ENCODE measurements around the gene ZNF385B.
A peak's percentile ranks its signal among the peaks of the same experiment; 100 is the strongest.
"Not testable (repeated sequence)": the region's sequence is repeated elsewhere in the genome, so short reads cannot be mapped to it uniquely, and the experiment has no call there.

ZNF385B gene

DNA sequence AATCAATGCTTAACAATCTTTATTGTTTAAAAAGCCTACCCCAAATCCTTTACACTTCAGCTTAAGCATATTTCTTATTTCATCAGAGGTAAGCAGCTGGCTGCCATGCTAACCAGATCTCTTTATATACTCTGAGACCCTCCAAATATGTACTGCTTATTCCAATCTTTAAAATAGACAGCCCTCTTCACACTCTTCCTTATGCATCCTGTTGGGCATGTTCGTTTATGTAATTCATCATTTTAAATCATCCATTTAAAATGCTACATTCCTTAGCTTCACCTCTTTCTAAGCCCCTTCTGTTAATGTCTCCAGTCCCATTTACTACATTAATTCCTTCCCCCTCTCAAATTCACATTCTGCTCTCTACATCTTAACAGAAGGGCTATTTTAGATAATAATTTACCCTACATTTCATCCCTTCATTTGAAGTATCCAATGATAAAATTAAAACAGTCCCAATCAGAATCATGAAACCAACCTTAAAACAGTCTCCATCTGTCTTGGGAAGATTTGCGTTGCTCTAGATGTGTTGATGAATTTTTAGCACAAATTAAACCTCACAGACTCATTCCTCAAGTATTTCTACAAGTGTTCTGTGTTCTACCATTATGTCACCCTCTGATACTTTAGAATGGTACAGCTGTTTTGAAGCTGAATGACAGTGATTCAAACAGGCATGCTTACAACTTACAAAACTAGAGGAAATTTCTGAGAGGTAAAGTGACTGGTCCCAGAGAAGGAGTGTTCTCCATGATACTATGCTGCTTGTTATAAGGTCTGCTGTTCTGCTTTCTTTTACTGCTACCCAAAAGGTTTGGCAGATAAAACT lies 59.1 kb downstream of the ZNF385B start:
- DNase-seq (ENCODE audit: low spot score) = no peak

DNA sequence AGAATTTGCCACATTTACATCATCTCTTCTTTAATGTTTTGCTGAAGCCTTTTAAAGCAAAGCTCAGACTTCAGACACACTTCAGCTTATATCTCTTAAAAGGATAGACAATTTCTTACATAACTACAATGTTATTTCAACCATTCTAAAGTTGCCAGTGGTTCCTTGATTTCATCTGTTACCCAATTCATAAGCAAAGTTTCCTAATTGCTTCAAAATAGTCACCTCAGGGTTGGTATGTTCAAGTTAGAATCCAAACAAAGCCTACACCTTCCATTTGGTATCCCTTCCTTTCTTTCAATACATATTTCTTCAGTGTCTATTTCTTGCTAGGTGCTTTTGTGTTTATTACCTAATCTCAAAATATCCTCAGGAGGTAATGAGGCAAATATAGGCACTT lies 60.6 kb downstream of the ZNF385B start:
- no peak for DNase-seq (ENCODE audit: low spot score)

DNA sequence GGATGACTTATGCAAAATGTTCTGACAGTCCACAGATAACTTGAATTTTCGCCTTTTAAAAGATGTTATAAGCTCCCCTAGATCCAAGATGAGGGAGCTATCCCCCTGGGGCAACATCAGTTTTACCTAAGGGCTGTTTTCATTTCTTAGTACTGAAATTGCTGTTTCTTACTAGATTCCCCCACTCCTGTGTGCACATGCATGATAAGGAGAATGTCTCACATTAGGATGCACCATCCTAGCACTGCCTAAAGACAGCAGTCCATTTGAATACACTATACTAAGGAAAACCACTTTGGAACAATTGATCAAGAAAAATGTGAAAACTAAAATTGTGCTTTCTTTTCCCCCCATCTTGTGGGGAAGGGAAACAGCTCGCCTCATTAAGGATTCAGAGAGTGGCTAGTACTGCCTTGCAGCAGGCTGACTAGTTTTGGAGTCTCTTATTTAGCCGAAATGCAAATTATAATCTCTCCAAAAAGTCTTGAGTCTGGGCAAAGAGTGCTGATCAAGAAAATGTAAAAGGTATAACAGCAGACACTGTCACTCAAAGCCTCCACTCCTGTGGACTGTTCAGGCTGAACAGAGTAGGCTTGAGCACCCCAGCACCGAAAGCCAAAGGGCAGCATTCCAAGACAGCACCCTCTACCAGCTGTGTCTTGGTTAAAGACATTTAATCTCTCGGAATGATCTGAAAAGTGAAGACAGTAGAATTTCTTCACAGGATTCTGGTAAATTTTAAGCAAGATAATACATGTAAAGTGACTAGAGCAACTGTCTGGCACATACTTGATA lies 65.0 kb downstream of the ZNF385B start:
- no peak for DNase-seq (ENCODE audit: low spot score)

DNA sequence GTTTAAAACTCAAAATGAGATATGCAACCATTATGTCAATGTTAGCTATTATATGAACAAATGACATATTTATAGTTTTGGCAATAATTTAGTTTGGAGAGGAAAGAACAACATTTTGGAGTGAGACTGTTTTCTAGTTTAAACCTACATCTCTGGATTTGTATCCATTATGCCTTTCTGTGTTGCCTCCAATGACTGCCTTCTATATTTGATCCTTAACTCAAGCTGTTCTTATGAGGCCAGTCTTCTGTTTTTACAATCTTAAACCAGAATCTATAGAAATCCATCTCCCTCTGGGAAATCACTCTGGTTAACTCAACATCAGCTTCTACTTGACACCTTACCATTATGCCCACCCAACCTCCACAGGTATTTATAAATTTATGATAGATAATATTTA lies 67.5 kb downstream of the ZNF385B start:
- no peak for DNase-seq (ENCODE audit: low spot score)

DNA sequence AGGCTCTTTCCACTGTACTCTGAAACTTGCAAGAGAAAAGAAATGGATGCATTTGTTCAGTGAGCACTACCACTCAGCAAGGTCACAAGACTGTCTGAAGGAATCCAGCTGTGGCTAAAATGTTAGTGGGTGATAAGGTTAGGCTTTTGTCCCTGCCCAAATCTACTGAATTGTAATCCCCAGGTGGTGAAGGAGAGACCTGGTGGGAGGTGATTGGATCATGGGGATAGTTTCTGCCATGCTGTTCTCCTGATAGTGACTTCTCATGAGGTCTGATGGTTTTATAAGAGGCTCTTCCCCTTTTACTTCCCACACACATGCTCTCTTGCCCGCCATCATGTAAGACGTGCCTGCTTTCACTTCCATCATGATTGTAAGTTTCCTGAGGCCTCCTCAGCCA lies 68.2 kb downstream of the ZNF385B start:
- no peak for DNase-seq (ENCODE audit: low spot score)

DNA sequence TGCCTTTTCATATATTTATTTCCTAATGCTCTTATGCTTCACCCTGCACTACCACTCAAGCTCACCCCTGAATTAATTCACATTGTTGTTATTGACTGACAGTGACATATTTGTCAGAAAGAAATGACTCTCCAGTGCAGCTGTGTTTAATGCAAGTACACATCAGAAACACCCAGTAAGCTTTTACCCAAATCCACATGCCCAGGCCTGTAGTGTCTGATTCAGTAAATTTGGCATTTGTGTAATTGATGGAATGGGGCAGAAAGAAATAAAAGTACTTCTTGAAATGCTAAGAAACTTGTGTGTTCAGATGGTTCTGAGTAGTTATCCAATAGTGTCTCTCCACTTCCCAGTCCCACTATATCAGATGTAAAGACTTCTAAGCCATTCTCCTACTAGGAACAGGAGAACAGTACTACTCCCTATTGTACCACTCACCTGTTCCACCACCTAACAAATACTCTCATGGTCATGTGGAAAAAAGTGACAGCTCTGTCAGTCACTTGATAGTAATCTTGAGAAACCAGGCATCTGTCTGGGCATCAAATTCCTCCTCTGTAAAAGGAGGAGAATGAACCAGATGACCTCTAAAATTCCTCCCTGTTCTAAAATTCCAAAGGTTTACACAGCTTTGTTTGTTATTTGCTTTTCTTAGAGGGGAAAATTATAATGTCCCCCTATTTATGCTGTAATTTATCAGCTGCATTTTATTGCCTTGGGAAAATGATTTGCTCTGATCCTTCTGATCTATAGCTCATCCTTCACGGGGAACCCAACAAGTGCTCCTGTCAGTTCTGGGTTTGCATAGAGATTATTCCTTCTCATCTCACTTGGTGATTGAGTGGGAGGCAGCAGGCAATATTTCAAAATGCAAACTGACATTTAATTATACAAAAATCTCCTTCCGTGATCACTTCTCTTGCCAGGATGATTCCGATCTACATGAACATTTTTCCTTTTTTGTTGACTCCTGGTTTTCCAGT lies 70.9 kb downstream of the ZNF385B start:
- no peak for DNase-seq (ENCODE audit: low spot score)

DNA sequence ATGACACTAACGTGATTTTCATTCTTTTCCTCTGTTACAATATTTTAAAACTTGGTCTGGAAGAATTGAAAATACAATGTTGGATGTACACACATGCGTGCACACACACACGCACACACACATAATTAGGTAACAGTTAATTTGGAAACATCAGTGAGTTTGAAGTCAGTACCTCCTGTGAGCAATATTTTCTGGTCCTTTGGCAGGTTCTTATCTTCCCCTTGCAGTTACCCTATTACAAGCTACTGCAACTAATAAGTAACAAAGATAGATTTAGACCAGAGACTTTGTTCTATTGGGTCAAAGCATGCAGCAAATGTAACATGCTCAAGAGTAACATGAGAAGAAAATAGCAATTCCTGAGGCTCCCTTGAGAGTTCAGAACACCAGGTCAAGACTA lies 73.3 kb downstream of the ZNF385B start:
- no peak for DNase-seq (ENCODE audit: low spot score)

DNA sequence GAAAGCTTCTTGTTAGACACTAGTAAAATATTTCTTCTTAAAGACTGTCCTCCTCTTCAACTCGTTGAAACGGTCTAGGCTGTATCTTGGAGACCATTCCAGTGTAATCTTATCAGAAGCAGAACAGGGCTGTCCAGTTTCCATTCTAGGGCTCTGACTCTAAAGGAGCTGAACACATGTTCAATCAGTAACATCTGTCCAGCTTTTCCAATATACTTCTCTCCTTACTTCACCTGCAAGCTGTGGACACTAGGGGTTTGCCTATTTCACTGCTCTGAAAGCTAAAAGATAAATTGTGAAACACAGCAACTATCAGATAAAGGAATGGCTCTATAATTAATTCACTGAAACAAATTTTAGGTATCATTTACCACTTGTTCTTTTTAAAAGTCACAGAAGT lies 73.8 kb downstream of the ZNF385B start:
- DNase-seq (ENCODE audit: low spot score) = no peak

DNA sequence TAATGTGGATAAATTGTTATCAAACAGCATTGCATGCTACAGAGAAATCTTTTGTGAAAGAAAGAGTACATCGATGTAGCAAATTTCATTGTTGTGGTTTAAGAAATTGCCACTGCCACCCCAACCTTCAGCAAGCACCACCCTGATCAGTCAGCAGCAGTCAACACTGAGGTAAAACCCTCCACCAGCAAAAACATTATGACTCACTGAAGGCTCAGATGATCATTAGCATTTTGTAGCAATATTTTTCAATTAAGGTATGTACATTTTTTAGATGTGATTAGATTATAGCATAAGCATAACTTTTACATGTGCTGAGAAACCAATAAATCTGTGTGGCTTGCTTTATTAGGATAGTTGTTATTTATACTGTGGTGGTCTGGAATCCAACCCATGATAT lies 75.5 kb downstream of the ZNF385B start:
- DNase-seq (ENCODE audit: low spot score) = no peak

DNA sequence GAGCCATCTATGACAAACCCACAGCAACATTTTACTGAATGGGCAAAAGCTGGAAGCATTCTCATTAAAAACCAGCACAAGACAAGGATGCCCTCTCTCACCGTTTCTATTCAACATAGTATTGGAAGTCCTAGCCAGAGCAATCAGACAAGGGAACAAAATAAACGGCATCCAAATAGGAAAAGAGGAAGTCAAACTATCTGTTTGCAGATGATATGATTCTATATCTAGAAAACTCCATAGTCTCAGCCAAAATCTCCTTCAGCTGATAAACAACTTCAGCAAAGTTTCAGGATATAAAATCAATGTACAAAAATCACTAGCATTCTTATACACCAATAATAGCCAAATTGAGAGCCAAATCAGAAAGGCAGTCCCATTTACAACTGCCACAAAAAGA lies 79.1 kb downstream of the ZNF385B start:
- DNase-seq (ENCODE audit: low spot score) = not testable (repeated sequence)

DNA sequence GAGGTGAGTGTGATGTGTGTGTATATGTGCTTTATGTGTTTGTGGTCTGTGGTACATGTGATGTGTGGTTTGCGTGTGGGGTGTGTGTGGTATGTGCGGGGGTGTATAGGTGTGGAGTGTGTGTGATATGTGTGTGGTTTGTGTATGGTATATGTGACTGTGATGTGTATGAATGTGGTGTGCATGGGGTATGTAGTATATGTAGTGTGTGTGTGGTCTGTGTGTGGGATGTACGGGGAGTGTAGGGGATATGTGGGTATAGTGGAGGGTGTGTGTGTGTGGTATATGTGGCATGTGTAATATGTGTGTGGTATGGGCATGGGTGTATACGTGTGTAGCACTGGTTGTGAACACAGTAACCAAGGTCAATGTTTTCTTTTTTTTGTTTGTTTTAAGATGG lies 87.4 kb downstream of the ZNF385B start:
- DNase-seq (ENCODE audit: low spot score) = no peak

DNA sequence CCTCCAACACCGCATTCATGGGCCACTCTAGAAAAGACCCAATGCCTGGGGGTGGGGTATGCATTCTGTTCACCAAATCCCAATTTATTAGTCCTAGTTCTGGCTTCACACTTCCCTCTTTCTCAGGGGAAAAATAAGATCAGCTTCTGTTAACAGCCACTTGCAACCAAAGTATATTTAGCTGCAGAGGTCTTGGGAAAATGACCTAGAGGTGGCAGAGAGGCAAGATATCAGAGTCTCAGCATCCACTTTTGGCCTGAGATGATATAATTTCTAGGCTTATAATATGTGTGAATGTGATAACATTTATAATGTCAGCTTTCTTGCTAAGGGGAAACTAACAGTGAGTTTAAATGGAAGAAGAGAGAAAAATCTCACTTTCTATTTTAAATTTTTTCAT lies 89.1 kb downstream of the ZNF385B start:
- no peak for DNase-seq (ENCODE audit: low spot score)

DNA sequence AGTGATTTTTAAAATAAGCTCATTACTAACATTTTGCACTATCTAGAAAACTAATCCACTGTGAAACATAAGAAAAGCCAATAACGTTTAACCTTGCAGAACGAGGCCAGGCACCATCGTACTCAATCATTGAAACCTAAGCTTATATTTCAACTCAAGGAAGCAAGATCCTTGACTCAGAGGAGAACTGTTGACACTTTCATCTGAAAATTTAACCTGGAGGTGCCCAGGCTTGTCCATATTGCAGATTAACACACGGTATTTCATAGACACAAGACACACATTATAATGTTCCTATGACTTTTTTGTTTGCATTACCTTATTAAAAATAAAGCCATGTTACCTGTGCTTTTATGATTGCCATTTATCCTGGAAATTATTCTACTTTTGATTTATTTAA lies 89.6 kb downstream of the ZNF385B start:
- no peak for DNase-seq (ENCODE audit: low spot score)

DNA sequence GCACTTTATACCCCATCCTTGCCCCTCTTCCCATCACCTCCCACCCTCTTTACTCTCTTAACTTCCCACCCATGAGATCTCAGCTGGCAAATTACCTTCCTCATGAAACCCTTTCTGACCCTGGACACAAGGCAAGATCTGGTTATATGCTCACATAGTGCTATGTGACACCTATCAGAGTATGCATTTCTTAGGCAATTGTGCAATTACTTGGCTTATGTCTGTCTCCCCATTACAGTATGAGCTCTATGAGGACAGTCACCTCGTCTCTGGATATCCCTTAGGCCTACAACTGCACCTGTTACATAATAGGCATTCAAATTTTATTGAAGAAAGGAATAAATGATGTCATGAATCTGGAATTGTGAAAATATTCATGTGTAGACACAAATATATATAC lies 91.4 kb downstream of the ZNF385B start:
- no peak for DNase-seq (ENCODE audit: low spot score)

DNA sequence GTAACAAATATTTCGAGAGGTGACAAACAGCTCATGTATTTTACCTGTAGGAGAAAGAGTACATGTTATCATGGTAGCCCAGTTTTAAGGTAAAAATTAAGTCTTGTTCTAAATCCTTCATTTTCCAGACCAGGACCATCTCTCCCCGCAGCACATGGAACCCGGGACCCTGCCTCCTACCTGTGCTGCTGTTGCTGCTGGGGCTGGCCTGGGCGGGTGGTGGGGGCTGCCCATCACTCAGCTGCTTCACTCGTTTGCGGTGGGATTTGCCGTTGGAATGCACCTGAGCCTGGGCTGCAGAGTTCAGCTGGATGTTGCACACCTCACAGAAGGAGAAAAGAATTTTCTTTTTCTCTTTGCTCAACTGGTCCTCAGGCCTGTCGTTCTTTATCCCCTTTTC lies 92.1 kb downstream of the ZNF385B start:
- no peak for DNase-seq (ENCODE audit: low spot score)

DNA sequence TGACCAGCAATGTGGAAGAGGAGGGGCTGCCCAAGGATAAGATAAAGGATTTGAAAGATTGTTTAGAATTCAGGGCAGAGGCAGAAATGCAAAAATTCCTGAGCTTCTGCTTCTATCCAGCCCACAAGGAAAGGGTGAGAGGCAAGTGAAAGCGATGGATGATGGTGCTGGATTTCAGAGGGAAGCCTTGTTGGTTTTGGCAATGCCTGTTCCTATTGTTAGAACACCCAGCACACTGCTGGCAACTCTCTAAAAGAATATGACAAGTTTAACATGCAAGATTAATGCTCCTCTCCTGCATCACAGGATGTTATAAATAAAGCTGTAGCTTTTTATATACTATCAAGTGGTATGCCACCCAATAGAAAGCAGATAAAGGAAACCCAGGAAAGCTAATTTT lies 92.6 kb downstream of the ZNF385B start:
- DNase-seq (ENCODE audit: low spot score) = no peak

DNA sequence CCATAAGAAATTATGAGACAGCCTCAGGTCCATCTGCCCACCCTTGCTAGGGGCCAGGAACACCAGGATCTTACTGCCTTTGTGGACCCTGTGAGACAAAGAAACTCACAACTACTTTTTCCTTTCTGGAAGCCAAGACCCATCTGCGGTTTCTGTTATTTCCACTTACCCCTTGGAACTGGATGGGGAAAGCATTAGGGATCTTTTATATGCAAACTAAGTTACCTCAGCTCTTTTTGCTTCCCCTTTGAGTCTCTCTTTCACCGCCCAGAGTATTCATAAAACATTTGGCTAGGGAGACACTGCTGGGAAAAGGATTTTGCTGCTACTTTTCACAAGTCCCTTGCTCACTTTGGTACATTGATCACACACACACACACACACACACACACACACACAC lies 95.7 kb downstream of the ZNF385B start:
- no peak for DNase-seq (ENCODE audit: low spot score)

DNA sequence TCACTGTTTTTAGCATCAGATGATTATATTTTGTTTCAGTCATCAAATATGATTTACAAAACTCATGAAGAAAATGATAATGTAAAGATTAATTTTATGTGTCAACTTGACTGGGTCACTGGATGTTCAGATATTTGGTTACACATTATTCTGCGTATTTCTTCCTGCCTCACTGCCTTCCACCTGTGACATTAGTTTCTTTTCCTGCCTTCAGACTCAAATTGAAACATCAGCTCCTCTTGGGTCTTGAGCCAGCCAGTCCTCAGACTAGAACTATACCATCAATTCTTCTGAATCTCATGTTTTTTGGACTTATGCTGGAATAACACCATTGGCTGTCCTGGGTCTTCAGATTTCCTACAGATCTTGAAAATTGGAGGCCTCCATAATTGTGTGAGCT lies 96.7 kb downstream of the ZNF385B start:
- DNase-seq (ENCODE audit: low spot score) = no peak

DNA sequence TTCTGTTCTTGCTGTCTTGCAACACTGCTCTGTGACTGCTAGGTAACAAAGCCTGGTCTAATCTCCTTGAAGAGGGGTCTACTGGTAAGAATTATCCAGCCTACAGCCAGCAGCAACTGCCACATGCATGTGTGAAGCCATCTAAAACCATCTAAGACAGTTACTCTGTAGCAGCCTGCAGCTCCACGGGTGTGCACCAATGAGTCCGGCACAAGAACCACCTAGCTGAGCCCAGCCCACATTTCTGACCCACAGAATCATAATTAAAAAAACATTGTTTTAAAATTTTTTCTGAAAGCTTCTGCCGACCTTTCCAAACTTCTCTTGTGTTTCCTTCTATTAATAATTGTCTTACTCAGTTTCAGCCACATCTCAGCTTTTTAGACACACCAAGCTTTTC lies 102.8 kb downstream of the ZNF385B start:
- no peak for DNase-seq (ENCODE audit: low spot score)

DNA sequence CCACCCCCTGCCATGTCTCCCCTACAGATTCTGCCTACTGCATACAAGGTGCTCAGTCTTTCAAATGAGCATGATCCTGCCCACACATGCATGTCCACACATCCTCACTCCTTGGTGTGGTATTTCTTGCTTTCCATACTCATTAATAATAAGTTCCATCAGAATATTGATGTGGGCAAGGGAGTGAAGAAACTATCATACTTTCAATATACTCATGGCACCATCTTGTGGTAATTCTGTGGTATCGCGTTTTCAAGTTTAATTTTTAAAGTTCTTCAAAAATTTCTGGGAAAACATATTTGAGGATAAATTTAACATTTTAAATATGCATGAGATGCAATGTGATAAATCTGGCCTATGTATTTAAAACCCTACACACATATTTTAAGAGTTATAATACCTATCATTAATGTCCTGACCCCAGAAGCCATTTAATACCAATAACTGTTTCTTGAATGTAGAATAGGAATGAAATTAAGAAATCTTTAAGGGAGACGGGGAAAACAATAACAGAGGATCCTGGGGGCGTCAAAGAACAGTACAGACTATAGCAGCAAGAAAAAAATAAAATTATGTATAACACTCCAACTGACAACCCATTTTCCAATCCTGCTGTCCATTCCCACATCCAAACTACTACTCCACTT lies 110.1 kb downstream of the ZNF385B start:
- peak; percentile 43 for DNase-seq (ENCODE audit: low spot score)

DNA sequence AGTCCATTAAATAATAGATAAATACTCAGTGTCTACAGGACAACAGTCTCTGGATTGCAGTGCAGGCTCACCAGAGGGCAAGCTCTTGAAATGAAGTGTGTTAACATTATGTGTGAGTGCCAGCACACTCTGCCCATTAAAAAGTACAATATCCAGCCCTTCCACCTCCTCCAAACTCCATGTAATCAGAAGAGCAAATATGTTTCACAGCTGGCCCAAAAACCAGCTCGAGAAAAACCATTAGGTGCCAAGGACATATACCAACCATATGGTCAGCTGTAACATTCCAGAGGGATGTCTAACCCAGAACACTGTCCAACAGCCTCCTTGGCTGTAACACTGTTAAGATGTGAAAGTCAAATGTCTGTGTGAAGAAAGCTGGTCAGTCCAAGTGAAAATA lies 112.2 kb downstream of the ZNF385B start:
- no peak for DNase-seq (ENCODE audit: low spot score)

DNA sequence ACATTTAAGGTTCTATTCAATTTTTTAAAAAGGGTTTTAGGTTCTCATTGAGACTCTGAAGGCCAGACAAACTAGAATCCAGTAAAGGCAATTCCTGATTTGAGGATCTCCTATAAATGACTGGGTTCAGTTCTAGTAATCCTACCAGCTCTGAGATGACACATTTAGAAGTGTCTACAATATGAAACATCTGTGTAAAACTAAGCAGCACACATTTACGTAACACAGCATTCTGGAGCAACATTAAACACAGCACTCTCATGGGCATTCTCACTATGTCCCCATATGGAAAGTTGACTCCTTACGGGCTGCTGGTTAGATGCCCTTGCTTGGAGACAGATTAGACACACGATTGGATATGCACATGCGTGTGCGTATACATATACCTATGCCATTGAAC lies 114.4 kb downstream of the ZNF385B start:
- DNase-seq (ENCODE audit: low spot score) = no peak
